ENCODE results near the gene TP53AIP1. TPM values are rescaled to one million over a fixed set of nuclear protein-coding genes. Genes with fewer than 3 reads are reported as not detected.

The TP53AIP1 gene
- total RNA-seq, result not detected in 2 replicates

DNA sequence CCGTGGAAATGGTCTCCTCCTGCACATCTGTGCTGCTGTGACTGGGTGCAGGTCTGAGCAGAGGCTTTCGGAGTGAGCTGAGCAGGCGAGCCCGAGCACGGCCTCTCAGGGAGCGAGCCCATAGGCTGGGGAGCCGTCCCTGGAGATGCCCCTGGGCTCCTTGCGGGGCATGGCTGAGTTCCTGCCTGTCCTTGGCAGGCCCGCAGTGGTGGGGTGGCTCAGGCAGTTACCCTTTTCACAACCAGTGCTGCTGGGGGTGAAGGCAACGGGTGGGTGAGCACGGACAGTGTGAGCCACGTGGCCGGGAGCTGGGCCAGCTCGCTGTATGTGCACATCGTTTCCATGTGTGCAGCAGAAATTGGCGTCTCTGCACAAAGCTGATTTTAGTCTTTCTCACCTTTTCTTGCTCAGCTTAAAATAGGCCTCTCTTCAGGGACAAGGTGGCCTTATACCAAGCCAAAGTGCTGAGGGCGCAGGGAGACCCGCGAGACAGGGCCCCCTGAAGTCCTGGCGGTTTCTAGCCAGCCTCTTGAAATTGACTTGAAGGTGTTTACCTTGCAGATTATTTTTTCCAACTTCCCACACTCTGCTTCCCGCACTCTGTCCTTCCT lies at the start of gene TP53AIP1:
TP53AIP1 (minus strand) TSS at position 55 of the 611 bp plus-strand sequence. CDS start 5,053 bp downstream, outside the sequence.

DNA sequence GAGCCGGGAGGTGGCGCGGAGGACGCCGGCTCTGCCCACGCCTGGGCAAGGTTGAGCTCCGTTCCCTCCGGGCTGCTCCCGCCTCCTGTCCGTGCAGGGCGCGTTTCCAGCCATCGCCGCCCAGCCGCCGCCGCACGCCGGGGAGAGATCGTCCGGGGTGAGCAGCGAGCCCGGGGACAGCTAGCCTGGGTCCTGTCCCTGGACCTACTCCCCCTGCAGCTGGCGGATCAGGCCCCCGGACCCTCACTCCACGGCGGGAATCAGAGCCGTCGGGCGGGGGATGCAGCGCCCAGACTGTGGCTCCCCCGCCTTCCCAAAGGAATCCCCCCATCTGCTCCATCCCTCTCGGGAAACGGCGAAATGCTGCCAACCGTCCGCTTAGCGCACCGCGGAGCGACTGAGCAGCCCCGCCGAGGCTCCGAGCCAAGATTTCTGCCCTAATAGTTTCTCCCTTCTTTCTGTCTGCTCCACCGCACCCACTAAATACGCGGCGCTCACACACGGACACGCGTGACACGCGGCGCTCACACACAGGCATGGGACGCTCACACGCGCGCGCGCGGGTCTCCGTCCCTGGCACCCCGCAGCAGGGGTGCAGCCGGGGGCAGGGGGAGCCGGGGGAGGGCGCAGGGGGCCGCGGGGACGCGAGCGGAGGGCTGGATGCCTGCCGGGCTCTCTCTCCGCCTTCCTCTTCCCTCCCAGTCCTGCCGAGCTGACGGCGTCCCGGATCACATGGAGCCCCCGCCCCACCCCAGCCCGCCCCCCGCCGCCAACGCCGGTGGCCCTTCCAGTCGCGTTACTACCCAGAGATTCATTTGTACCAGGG lies 51.9 kb downstream of the TP53AIP1 start, which contains the start of gene KCNJ5:
KCNJ5 (plus strand) TSS at position 814 of the 826 bp plus-strand sequence. CDS start 19,918 bp downstream, outside the sequence.

Other genes starting within 250 kb of the TP53AIP1 start
- 3.3 and 5.0 TPM in 2 replicates for gene FLI1, start 248.8 kb downstream of the TP53AIP1 start, total RNA-seq
- gene KCNJ1, start 75.6 kb downstream of the TP53AIP1 start, total RNA-seq, result 0.09 TPM in 1 of 2 replicates, not detected in the other
- under 0.01 TPM in 2 replicates for gene KCNJ5, start 51.5 kb downstream of the TP53AIP1 start, total RNA-seq
- gene ARHGAP32, start 249.5 kb upstream of the TP53AIP1 start, total RNA-seq, result 7.1 and 9.3 TPM in 2 replicates

Data from smooth muscle cell of bladder (primary cell).